ENCODE data around the gene GCNA.
"Not testable (repeated sequence)": the region's sequence is repeated elsewhere in the genome, so short reads cannot be mapped to it uniquely, and the experiment has no call there.

The GCNA gene

DNA sequence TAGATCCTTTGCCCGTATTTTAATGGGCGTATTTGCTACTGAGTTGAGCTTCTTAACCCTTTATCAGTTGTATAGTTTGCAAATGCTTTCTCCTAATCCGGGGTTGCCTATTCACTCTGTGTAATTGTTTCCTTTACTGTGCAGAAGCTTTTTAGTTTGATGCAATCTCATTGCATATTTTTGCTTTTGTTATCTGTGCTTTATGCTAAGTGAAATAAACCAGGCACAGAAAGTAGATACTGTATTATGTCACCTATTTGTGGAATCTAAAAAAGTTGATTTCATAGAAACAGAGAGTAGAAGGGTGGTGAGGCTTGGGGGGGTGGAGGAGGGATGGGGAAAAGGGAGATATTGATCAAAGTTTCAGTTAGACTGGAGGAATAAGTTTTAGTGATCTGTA lies 27.7 kb upstream of the GCNA start:
- no peak overlapping the region for H3K4me3 ChIP-seq (ENCODE audit: low read depth, low read length)
- TF ChIP-seq, protein P1, sequence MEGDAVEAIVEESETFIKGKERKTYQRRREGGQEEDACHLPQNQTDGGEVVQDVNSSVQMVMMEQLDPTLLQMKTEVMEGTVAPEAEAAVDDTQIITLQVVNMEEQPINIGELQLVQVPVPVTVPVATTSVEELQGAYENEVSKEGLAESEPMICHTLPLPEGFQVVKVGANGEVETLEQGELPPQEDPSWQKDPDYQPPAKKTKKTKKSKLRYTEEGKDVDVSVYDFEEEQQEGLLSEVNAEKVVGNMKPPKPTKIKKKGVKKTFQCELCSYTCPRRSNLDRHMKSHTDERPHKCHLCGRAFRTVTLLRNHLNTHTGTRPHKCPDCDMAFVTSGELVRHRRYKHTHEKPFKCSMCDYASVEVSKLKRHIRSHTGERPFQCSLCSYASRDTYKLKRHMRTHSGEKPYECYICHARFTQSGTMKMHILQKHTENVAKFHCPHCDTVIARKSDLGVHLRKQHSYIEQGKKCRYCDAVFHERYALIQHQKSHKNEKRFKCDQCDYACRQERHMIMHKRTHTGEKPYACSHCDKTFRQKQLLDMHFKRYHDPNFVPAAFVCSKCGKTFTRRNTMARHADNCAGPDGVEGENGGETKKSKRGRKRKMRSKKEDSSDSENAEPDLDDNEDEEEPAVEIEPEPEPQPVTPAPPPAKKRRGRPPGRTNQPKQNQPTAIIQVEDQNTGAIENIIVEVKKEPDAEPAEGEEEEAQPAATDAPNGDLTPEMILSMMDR (IDR thresholded peaks at IDR 0.05; ENCODE audit: low read depth, low read length): no peak
- TF ChIP-seq POLR2A (IDR thresholded peaks at IDR 0.05; ENCODE audit: extremely low read depth, insufficient read length) (no peak), MYC (IDR thresholded peaks at IDR 0.05; ENCODE audit: low read depth, low read length) (no peak)
- TF ChIP-seq, protein P2, sequence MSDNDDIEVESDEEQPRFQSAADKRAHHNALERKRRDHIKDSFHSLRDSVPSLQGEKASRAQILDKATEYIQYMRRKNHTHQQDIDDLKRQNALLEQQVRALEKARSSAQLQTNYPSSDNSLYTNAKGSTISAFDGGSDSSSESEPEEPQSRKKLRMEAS (IDR thresholded peaks at IDR 0.05; ENCODE audit: low read depth, low read length): no peak
- no peak for DNase-seq (ENCODE audit: low read depth)

DNA sequence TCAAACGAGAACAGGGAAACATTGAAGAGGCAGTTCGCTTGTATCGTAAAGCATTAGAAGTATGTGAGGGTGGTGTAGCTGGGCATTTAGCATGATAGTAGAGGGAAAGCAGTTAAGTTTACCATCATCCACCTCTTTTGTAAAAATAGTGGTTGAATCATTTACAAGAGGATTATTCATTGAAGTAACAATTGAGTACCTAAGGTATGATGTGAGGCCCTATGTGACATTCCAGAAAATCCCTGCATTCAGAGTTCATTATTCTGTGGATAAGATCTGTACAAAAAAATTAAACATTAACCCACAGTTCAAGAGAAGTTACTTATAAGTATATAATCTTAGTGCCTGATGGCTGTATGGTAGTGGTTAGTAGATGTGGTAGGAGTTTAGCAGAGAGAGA lies 22.2 kb upstream of the GCNA start:
- no peak overlapping the region for H3K4me3 ChIP-seq (ENCODE audit: low read depth, low read length)
- DNase-seq (ENCODE audit: low read depth): no peak
- TF ChIP-seq, protein P1 (IDR thresholded peaks at IDR 0.05; ENCODE audit: low read depth, low read length): no peak

DNA sequence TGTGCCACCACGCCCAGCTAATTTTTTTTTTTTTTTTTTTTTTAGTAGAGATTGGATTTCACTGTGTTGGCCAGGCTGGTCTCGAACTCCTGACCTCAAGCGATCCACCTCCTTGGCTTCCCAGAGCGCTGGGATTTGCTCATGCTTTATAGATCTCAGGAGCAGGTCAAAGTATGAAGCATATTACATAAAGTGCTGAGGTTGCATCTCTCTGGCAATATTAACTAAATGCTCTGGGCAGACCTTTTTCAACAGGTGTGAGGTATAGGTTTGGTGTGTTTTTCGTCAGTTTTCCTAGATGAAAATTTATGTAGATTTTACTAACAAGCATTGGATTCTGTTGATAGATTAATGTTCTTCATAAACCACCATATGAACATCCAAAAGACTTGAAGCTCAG lies 19.3 kb upstream of the GCNA start:
- no peak for DNase-seq (ENCODE audit: low read depth)
- no peak overlapping the region for H3K4me3 ChIP-seq (ENCODE audit: low read depth, low read length)
- TF ChIP-seq MYC (IDR thresholded peaks at IDR 0.05; ENCODE audit: low read depth, low read length): no peak
- TF ChIP-seq, protein P1 (IDR thresholded peaks at IDR 0.05; ENCODE audit: low read depth, low read length): no peak
- TF ChIP-seq POLR2A (IDR thresholded peaks at IDR 0.05; ENCODE audit: extremely low read depth, insufficient read length): no peak
- TF ChIP-seq, protein P2 (IDR thresholded peaks at IDR 0.05; ENCODE audit: low read depth, low read length): no peak

GRCh38 chrX:71559773-71560172 lies 18.5 kb upstream of the GCNA start:
- DNase-seq (ENCODE audit: low read depth); H3K4me3 ChIP-seq (ENCODE audit: low read depth, low read length): not testable (repeated sequence)

GRCh38 chrX:71563921-71564320 lies 14.3 kb upstream of the GCNA start:
- no peak overlapping the region for H3K4me3 ChIP-seq (ENCODE audit: low read depth, low read length)
- TF ChIP-seq, protein P2 (IDR thresholded peaks at IDR 0.05; ENCODE audit: low read depth, low read length): no peak
- TF ChIP-seq MYC (IDR thresholded peaks at IDR 0.05; ENCODE audit: low read depth, low read length) (no peak), POLR2A (IDR thresholded peaks at IDR 0.05; ENCODE audit: extremely low read depth, insufficient read length) (no peak)
- TF ChIP-seq, protein P1 (IDR thresholded peaks at IDR 0.05; ENCODE audit: low read depth, low read length): no peak
- no peak for DNase-seq (ENCODE audit: low read depth)

DNA sequence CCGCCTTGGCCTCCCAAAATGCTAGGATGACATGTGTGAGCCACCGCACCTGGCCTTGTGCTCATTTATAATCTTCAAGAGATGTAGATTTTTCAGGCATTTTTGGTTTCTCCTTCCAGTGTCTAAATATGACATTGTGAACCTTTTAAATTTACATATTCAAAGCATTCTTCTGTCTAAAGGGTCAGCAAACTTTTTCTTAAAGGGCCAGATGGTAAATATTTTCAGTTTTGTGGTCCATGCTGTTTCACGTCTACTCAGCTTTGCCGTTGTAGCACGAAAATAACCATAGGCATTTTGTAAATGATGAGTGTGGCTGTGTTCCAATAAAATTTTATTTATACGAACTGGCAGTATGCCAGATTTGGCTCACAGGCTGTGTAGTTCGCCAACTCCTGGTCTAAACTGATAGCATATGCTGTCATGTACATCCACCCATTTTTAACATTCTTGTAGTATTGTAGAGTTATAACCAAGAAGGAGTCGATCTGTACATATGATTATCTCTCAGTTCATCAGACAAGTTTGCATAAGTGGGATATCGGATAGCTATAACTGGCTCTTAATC lies 12.7 kb upstream of the GCNA start:
- DNase-seq (ENCODE audit: low read depth): no peak
- H3K4me3 ChIP-seq (ENCODE audit: low read depth, low read length): no peak overlapping the region
- TF ChIP-seq, protein P2 (IDR thresholded peaks at IDR 0.05; ENCODE audit: low read depth, low read length): no peak
- TF ChIP-seq, protein P1 (IDR thresholded peaks at IDR 0.05; ENCODE audit: low read depth, low read length): no peak
- no peak for TF ChIP-seq MYC (IDR thresholded peaks at IDR 0.05; ENCODE audit: low read depth, low read length)
- no peak for TF ChIP-seq POLR2A (IDR thresholded peaks at IDR 0.05; ENCODE audit: extremely low read depth, insufficient read length)

DNA sequence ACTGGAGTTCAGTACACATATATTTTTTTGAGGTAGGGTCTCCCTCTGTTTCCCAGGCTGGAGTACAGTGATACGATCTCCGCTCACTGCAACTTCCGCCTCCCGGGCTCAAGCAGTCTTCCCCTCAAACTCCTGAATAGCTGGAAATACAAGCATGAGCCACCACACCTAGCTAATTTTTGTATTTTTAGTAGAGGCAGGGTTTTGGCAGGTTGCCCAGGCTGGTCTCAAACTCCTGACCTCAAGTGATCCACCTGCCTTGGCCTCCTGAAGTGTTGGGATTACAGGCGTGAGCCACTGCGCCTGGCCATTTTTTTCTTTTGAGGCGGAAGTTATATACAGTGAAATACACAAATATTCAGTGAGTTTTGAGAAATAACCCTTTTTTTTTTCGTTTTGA lies 6.8 kb upstream of the GCNA start:
- not testable (repeated sequence) for DNase-seq (ENCODE audit: low read depth); H3K4me3 ChIP-seq (ENCODE audit: low read depth, low read length)
